ENCODE data around the gene IGF2R.

GRCh38 chr6:159996626-159997497 is 28.0 kb downstream of the IGF2R start:
- no peak for TF ChIP-seq CTCF (IDR thresholded peaks at IDR 0.05)
- no peak for TF ChIP-seq POLR2A (IDR thresholded peaks at IDR 0.05)

Measured in breast epithelium (tissue), 3 donors.